HG03103 (cell line): ENCODE measurements around the gene LIPA.
"Not testable (repeated sequence)": the region's sequence is repeated elsewhere in the genome, so short reads cannot be mapped to it uniquely, and the experiment has no call there.

Source experiments
- ATAC-seq: cut with Tn5 transposase; IDR thresholded peaks from one replicate; pipeline ENCODE4 v1.9.1; 2021; ENCODE audit warnings: low read depth; ENCODE audit not compliant: unreplicated experiment

Gene LIPA

DNA sequence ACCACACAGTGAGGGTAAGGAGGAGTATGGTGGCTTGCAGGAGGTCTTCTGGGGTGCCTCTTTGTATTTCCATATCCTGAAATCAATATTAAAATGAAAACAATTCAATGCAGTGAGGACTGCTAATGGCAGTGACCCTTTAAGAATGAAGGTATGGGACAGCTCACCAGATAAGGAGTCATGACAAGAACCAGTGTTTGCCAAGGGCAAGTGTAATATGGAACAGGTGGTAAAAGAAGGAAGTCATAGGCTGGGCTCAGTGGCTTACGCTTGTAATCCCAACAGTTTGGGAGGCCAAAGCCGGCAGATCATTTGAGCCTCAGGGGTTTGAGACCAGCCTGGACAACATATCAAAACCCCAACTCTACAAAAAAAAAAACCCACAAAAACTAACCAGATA is 20.0 kb upstream of the LIPA start:
- ATAC-seq: no peak

DNA sequence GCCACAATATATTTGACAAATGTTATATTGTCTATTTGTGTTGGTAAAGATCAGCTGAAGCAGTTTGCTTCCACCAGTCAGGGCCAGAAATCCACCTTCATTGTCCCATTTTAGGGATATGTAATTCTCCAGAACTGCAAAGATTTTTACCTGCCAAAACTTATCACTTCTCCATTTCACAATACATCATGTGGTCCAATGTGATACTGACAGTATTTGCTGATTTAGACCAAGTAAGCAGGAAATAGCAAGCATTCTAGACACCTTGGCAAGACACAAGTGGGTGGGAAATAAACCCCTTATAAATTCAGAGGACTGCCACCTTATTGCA is 18.5 kb upstream of the LIPA start:
- ATAC-seq: no peak

DNA sequence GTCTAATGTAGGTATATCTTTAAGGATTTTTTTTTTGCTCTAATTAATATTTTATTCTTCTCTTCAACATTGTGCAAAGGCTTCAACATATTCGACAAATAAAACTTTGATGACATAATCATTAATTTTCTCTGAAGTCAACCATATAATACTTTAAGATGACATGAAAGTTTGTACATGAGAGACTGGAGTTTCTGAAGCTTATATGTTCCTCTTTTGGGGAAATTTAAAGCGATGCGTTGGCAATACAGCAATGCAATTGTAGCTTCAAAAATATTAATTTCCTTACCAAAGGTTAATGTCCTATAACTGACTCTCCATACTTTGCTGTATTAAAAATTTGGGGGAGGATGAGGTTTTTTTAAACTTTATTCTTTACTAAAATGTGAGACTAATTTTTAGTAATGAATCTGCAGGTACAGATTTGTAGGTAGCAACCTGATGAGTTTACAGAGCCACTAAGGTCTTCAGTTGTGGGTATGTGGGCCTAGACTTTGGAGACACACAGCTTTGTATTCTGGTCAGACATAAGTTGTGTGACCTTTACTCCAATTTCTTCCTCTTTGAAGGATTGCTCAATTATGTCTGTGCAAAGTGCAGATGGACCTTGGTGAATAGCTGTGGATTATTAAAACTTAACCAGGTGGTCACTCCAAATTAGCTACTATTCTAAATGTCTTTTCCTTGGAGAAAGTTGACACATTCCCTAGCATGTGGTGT is 18.0 kb upstream of the LIPA start:
- ATAC-seq: no peak

DNA sequence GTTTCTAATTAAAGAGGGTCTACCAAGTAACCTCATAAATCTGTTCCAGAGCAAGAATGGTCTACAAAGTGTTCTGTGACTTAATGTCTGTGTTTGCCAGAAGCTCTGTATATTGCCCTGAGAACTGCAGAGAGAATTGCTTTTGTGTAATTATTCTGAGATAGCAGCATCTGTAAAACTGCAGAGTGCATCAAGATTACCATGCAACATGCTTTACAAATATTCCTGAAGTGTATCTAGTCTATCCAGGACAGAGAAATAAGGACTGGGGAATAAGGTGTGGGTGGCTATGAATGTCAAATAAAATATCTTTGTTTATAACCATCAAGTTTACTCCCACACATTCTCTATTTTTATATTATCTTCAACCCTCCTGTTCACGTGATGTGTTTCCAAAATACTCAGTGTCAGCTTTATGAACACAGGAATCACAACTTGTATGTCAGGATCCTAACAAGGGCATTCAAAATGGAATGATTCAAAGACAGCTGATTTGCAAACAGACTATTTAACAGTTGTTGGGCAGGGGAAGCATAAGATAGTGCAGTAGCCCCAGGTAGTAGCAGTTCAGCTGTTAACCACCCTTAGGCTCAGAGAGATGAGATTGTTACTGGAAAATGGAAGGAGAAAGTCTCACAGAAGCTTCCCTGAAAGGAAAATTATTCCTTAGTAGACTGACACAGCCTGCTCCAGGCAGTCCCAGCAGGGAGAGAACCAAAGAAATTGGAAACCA is 15.3 kb upstream of the LIPA start:
- ATAC-seq: no peak

DNA sequence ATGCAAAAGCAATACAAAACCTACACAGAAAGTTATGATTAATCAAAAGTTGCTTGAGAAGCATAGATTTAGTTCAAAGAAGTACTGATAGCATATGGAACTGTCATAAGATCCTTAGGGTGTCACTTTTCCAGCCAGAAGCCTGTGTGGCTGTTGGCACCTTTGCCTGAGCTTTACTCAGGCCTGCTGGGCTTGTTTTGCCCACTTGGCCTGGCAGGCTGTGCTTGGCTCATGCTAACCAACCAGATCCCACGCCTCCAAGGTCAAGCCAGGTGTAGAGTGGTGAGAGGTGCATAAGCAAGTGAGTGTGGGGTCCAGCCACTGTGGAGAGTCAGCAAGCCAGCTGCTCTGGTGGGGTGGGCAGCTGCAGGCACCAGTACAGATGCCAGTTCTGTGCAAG is 12.0 kb upstream of the LIPA start:
- no peak for ATAC-seq

DNA sequence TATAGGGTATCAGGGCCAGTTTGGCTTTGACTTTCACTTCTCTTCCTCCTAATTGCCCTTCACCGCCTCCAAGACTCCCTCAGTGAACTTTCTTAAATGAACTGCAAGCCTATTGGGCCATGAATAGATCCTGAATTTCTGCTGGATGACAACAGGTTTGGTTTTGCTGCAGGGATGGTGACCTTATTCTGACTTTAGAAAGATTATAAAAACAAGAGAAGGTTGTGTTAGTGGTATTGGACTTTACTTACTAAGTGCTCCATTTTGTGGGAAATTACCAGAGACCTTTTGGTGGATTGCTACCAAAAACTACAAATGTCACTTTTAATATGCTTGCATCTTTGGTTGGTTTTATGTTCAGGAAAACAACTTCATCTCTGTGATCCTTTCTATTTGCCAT is 11.5 kb upstream of the LIPA start:
- no peak for ATAC-seq

DNA sequence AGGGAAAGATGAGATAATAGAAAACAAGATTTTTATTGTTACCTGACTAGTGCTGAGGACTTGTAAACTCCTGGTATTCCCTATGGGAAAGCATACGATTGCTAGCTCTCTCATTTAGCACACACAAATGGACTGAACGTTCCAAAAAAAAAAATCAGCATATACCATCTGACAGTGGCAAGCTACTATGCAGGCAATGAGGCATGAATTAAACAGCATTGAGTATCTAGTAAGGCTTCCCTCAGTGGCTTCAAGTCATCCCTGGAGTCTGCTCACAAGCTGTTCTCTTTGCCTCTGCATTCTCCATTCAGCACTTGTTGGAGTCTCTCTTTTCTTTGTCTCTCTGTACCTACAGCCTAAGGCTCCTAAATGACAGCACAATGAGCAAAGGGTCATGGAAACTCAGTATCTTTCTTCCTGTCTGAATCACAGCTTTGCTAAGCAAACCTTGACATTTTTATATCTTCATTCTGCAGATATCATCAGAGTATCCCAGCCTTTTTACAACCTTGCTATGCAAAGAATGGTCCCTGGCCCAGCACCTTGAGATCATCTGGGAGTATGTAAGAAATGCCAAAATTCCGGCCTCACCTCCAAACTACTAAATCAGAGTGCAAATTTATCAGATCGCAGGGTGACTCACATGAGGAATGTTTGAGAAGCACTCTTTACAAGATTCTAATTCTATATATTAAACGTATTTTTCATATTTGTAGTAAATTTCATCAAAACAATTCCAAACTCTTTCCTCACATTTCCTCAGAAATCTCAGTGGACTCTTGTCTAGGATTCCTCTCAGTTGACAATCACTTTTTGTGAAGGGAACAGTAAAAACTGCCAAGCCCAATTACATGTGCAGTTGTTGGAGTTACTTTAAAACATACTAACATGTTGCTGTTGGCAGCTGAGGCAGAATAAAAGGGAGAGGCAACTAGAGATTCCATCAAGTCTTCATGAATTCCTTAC is 10.8 kb upstream of the LIPA start:
- no peak for ATAC-seq

DNA sequence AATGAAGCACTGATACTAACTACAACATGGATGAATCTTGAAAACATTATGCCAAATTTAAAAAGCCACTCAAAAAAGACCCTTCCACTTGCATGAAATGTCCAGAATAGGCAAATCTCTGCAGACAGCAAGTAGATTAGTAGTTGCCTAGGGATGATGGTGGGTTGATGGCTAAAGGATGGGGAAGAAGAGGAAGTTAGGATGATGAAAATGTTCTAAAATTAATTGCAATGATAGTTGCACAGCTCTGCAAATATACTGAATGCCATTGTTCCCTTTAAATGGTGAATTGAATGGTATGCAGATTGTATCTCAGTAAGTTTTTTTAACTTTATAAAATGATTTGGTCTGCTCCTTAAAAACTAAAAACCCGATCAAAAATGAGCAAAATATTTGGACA is 7.3 kb upstream of the LIPA start:
- no peak for ATAC-seq

DNA sequence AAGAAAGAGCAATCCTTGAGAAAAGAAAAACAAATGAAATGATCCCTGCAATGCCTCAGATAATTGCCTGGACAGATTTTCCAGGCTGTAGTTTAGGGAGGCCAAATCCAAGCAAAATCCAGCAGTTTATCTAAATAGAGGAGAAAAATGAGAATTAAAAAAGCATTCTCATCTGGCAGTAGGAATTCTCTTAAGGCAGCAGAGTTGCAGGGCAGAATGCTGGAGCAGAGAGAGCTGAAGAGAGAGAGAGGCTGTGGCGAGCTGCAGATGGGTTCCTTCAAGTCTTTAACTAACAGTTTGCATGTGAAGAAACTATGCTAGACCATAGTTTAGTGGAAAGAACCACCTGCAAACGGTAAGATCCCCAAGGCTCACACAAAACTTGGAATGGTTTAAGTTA is 6.0 kb upstream of the LIPA start:
- no peak for ATAC-seq

DNA sequence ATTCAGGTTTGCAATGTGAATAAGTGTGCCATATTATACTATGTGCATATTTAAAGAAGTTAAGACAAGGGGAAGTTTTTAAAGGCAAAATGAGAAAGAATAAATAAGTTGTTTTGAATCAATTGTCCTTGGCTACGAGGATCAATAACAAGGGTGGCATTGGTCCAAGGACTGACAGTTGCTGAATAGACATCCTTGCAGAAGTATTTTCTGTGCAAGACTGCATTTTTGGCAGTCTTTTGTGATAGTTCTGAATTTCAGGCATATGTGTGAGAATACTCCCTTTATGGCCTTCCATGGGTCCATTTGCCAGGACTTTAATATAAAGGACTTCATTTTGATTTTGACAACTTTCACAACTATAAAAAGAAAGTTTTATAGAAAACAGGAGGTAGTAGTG is 5.4 kb upstream of the LIPA start:
- ATAC-seq: no peak

DNA sequence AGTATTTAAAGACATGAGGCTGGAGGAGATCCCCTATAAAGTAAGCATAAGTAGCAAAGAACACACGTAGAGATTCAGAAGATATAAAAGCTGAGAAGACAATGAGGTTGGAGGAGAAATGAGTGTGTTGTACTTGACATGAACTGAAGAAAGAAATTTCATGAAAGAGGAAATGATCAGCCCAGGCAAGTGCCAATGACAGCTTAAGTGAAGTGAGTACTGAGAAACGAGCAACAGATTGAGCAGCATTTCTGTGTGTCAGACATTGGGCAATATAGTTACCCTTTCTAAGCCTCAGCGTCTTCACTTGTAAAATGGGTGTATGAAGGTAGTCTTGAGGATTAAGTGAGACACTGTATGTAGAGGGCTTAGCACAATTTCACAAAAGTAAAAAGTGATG is 4.8 kb upstream of the LIPA start:
- ATAC-seq: no peak

DNA sequence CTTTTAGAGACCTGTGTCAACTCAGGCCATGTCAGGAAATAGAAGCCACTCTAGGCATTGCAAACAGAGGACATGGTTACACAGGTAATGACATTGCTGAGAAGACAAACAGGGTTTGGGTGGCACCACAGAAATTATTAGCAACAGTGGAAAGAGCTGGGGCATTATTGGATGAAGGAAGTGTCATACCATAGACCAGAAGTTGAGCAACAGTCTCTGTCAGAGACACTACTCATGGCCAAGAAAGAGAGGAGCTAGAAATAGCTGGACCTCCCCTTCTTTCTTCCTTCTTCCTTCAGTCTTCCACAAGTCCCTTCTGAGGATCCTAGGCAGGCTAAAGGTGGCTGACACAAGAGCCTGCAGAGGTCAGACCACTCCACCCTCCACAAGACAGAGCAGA is 4.2 kb upstream of the LIPA start:
- ATAC-seq: no peak

DNA sequence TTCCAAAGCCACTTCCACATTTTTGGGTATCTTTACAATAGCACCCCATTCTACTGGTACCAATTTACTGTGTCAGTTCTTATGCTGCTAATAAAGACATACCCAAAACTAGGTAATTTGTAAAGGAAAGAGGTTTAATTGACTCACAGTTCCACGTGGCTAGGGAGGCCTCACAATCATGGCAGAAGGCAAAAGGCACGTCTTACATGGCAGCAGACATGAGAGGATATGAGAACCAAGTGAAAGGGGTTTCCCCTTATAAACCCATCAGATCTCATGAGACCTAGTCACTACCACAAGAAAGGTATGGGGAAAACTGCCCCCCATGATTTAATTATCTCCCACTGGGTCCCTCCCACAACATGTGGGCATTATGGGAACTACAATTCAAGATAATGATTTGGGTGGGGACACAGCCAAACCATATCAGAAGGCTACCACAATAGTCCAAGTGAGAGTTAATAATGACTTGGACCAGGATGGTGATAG is 3.6 kb upstream of the LIPA start:
- ATAC-seq: not testable (repeated sequence)

DNA sequence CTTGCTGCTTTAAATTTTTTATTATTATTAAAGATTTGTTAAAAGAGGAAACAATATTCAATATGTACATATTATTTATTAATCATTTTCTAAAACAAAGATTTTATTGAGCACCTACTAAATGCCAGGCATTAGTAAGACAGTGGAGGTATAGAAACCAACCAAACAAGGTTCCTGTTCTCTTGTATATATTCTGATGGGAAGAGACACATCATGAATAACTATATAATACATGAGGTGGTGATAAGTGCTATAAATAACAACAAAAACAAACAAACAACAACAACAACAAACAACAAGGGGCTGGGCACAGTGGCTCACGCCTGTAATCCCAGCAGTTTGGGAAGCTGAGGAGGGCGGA is 630 bp upstream of the LIPA start:
- no peak for ATAC-seq

DNA sequence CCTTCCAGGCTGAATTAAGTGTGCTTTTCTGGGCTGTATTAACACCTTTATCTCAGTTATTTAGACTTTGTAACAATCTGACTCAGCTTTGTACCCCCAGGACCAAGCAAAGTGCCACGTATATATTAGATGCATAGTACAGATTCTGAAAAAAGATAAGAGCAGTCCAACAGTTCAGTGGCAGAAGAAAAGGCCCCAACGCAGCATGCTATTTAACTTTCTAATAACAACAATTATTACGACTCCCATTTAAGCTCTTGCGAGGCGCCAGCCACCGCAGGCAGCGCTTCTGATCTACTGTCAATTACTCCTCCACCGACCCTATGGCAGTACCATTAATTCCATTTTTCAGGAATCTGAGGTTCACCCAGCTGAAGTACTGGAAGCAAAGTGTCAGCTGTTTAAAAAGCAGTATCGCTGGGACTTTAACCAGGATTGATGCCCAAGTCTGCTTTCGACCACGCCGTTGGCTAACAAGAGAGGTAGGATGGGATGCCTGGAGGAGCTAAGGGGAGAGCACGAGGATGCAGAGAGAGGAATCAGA is 638 bp downstream of the LIPA start:
- peak; percentile 3 for ATAC-seq

DNA sequence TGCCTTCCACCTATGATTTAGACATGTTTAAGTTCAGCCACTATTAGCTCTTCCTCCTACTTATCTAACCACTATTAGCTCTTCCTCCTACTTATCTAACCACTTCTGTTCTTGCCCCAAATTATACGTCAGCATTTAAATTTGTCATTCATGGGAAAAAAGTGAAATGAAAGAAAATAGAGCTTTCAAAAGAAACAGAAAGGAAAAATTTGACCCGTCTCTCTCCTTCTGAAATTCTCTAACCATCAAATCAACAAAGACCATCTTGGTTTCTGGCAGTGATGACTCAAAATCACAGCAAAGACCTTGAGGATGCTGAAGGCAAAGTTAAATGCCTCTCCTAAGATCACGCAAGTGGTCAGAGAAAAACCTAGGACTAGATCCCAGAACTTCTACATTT is 2.6 kb downstream of the LIPA start:
- ATAC-seq: no peak

DNA sequence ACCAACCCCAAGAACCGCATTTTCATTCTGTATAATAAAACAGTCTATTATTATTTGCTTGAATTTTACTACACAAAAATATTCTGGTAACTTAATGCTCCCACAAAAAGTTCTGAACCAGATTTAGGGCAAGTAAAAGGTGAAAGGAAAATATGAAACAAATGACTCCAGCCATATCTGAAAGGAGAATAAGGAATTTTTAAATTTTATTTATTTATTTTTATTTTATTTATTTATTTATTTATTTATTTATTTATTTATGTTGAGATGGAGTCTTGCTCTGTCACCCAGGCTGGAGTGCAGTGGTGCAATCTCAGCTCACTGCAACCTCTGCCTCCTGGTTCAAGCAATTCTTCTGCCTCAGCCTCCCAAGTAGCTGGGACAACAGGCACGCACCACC is 4.0 kb downstream of the LIPA start:
- not testable (repeated sequence) for ATAC-seq

DNA sequence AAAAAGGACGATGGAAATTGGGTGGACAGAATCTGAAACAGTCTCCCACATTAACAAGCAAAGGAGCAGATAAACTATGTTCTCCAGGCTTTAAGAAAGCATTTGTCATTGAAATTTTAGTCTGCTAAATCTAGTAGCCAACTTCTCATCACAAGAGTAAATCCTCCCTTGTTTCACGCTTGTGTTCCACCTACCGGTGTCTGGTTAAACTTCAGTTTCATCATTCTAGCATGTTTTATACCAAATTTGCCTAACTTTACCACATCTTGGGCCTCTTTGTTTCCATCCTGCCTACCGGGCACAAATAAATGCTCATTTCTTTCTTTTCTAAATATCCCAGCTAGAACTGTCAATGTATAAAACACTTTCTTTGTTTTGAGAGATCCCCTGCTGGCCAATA is 5.8 kb downstream of the LIPA start:
- no peak for ATAC-seq

DNA sequence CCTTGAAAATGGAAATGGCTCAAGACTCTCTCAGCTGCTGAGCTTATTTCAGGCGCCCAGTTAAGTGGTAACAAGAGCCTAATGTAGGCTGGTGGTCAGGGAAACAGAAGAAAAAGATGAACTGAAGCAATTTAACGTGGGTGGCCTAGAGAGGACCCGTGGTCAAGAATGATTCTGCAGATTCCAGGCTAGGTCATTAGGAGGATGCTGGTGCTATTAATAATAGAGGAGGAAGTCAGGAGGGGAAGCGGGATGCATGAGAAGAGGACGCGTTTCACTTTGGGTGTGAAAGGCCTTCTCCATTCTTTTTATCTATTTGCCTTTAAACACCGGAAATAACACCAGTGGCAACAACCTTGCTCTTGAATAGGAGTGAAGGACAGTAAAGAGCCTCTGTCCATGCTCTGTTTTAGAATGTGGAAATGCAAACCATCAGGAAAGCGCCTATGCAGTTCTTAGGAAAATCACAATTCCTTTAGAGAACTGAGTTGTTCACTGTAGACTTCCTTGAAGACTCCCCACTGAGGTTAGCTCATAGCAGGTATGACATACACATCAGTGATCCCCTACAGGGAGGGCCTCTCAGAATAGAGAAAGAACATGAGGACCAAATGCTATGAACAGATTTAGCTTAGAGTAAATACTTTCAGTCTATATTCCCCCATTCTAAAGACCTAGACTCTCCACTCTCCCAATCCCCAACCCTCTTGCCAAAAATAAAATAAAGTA is 8.6 kb downstream of the LIPA start:
- ATAC-seq: no peak

DNA sequence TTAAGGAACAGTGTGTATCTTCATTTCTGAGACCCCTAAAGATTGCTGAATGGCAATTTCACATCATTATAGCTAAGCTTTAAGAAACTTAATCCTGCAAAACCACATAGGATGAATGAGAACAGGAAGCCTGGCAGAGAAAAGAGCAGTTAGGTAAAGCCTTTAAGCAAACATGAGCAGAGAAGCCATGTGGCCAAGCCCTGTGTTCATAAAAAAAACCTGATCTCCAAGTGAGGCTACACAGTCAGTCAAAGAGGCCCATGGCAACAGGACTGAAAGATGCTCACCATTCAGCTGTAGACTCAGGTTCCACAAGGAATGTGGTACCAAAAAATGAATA is 9.3 kb downstream of the LIPA start:
- ATAC-seq: no peak
